Measurements from ENCODE around the gene CARD10. TPM values are rescaled to one million over a fixed set of nuclear protein-coding genes. Genes with fewer than 3 reads are reported as not detected.

CARD10 gene
- polyA plus RNA-seq, 1 of the 3 experiments (the other 2 are of a cell fraction): 14.5 TPM

GRCh38 chr22:37561212-37562048 lies 42.2 kb upstream of the CARD10 start:
- no peak for TF ChIP-seq RFX5 (IDR thresholded peaks at IDR 0.05; ENCODE audit: low read length)
- TF ChIP-seq EP300 (IDR thresholded peaks at IDR 0.05; ENCODE audit: borderline replicate concordance in 1 of 2, low read depth in 1 of 2, low read length in 1 of 2): no peak
- peak; percentile 27; the same call in 1 of the 2 replicates for TF ChIP-seq RAD21 (IDR thresholded peaks at IDR 0.05; ENCODE audit: low read length)
- no peak for TF ChIP-seq FOXM1 (IDR thresholded peaks at IDR 0.05; ENCODE audit: low read depth)
- TF ChIP-seq NRF1 (IDR thresholded peaks at IDR 0.05; ENCODE audit: low read depth, low read length): no peak
- no peak for TF ChIP-seq IRF3 (IDR thresholded peaks at IDR 0.05; ENCODE audit: low read depth, low read length)
- no peak for TF ChIP-seq CHD2 (IDR thresholded peaks at IDR 0.05; ENCODE audit: low read length, partially characterized antibody)
- TF ChIP-seq FOXJ3 (CRISPR knock-in tag; IDR thresholded peaks at IDR 0.05): no peak
- TF ChIP-seq MXI1 (IDR thresholded peaks at IDR 0.05; ENCODE audit: low read depth, low read length): peak; percentile 41; the same call in 1 of the 2 replicates
- TF ChIP-seq MAX (IDR thresholded peaks at IDR 0.05; ENCODE audit: low read depth): peak; percentile 97
- peak; percentile 89 for TF ChIP-seq CTCF (IDR thresholded peaks at IDR 0.05)
- no peak for TF ChIP-seq FOSL2 (IDR thresholded peaks at IDR 0.05; ENCODE audit: borderline replicate concordance, low read depth)
- TF ChIP-seq MEF2A (IDR thresholded peaks at IDR 0.05; ENCODE audit: borderline replicate concordance, low read depth): no peak
- peak; percentile 44; the same call in 1 of the 2 replicates for TF ChIP-seq SMC3 (IDR thresholded peaks at IDR 0.05; ENCODE audit: low read depth, low read length)
- peak; percentile 16; the same call in 1 of the 2 replicates for TF ChIP-seq NFIC (IDR thresholded peaks at IDR 0.05; ENCODE audit: borderline replicate concordance)
- TF ChIP-seq TCF12 (IDR thresholded peaks at IDR 0.05): peak; percentile 45; the same call in 1 of the 2 replicates
- no peak for TF ChIP-seq PBX3 (IDR thresholded peaks at IDR 0.05)
- peak; percentile 74 for TF ChIP-seq SIN3A (IDR thresholded peaks at IDR 0.05; ENCODE audit: borderline replicate concordance, low read depth, low read length)
- CTCF ChIA-PET: interaction anchor here (0.7 to 20.5 kb wide), 40 partner anchors 9 to 437 kb away, joined by 3 to 647 read pairs (median 4); partner anchors contain the start of genes CARD10, ELFN2 and MFNG
- peak; percentile 94 for DNase-seq
- peaks cover 4 to 7% of the 10 kb centered on the region in 2 experiments for H3K36me3 ChIP-seq (replicated peaks in 1 of 2; ENCODE audit: control insufficient read depth in 1 of 2, insufficient read depth in 2 of 2, low read length in 1 of 2)
- 3% methylated on average over 27 of the region's 56 CpGs for WGBS (ENCODE audit: low lambda C conversion rate)
- POLR2A ChIA-PET: interaction anchor here (1.3 kb wide), 1 partner anchor 12 kb away, joined by 4 read pairs; no protein-coding TSS in a partner anchor
- H3K9ac ChIP-seq: peak overlapping the region; percentile 98
- H3K79me2 ChIP-seq (ENCODE audit: insufficient read depth): peaks cover 59% of the 10 kb centered on the region
- H4K20me1 ChIP-seq (ENCODE audit: insufficient read depth): peaks cover 43% of the 10 kb centered on the region
- H3K4me3 ChIP-seq (ENCODE audit: low read depth in 2 of 2, low read length in 1 of 2): peak overlapping the region; percentile 56 to 75
- peaks cover 10 to 28% of the 10 kb centered on the region in 2 experiments; a peak in 3 of 4 replicates for H3K4me1 ChIP-seq (ENCODE audit: control insufficient read depth in 1 of 2, insufficient read depth in 2 of 2, low read depth in 1 of 2, low read length in 1 of 2)
- peak overlapping the region in 1 of 2 experiments; percentile 96; a peak in 2 of 4 replicates for H3K27ac ChIP-seq (ENCODE audit: low read depth in 2 of 2, low read length in 1 of 2)
- peaks cover 47% of the 10 kb centered on the region for H3F3A ChIP-seq (replicated peaks; ENCODE audit: insufficient read depth)
- H3K9me2 ChIP-seq: no peaks in the 10 kb centered on the region
- no peak overlapping the region; the same call in 1 of the 2 replicates for H2AFZ ChIP-seq (ENCODE audit: low read depth)
- H3K4me2 ChIP-seq: peak overlapping the region; percentile 99
- H3K27me3 ChIP-seq (ENCODE audit: insufficient read depth): no peaks in the 10 kb centered on the region
- no peaks in the 10 kb centered on the region for H3K9me3 ChIP-seq

Measured in SK-N-SH (cell line).